Tibial nerve (tissue), 3 donors: ENCODE measurements around the gene PTGER1.

ENCODE experiments used
- EP300 ChIP-seq, 2 donors: sonication (generic); formaldehyde crosslinking; IDR thresholded peaks; one replicate each; pipeline ENCODE4 v1.6.1; 2017; ENCODE audit warnings: antibody characterized with exemption in 2 of 2, mild to moderate bottlenecking in 1 of 2
- POLR2A ChIP-seq, 2 donors: fragments of 450-650 bp; IDR thresholded peaks; one replicate each; pipeline ENCODE4 v1.6.1; 2017; ENCODE audit warnings: antibody characterized with exemption in 2 of 2, mild to moderate bottlenecking in 2 of 2, moderate library complexity in 2 of 2

DNA sequence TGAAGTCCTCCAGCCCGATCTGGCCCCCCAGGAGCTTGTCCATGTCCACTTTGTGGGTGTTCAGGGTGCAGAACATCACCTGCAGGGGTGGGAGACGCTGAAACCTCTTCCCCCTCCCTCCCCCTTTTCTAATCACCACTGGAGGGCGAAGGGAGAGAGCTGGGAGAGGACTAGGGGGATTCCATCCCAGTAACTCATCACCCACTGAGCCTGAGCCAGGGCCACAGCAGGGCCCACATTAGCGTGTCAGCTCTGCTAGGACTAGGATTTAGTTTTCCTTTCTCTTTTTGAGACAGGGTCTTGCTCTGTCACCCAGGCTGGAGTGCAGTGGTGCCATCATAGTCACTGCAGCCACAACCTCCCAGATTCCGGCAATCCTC, 5.5 kb upstream of the PTGER1 start:
- no peak for TF ChIP-seq EP300 (IDR thresholded peaks at IDR 0.05)
- TF ChIP-seq POLR2A (IDR thresholded peaks at IDR 0.05) = no peak
